Measurements from ENCODE around the gene CPEB1. TPM values are rescaled to one million over a fixed set of nuclear protein-coding genes. Genes with fewer than 3 reads are reported as not detected.

CPEB1 gene
- total RNA-seq (2022; extraction: Qiagen RNA extraction; ENCODE audit: low read depth), result 2.8 to 4.0 TPM (median 3.8 TPM) in 5 replicates

GRCh38 chr15:82647045-82647834, at the start of gene CPEB1:
TSS of gene CPEB1 (minus strand) at chr15:82647363. CDS start at chr15:82628459, 18,904 bp downstream.

GRCh38 chr15:82540055-82540983, 106.8 kb downstream of the CPEB1 start, which contains the start of gene RPS17:
TSS of gene RPS17 (minus strand) at chr15:82540457. CDS start at chr15:82540428, 29 bp downstream.

Other genes with a start within 250 kb of the CPEB1 start
- 2.7 to 3.4 TPM (median 3.0 TPM) in 5 replicates for gene GOLGA6L9, start 217.5 kb downstream of the CPEB1 start, total RNA-seq (2022; extraction: Qiagen RNA extraction; ENCODE audit: low read depth)
- 3,902 to 4,189 TPM (median 4,043 TPM) in 5 replicates for gene RPS17, start 106.9 kb downstream of the CPEB1 start, total RNA-seq (2022; extraction: Qiagen RNA extraction; ENCODE audit: low read depth)
- gene AP3B2, start 62.5 kb upstream of the CPEB1 start, total RNA-seq (2022; extraction: Qiagen RNA extraction; ENCODE audit: low read depth), result 0.31 to 0.90 TPM (median 0.42 TPM) in 5 replicates
- not detected in 5 replicates for gene FSD2, start 158.7 kb upstream of the CPEB1 start, total RNA-seq (2022; extraction: Qiagen RNA extraction; ENCODE audit: low read depth)
- gene WHAMM, start 162.3 kb upstream of the CPEB1 start, total RNA-seq (2022; extraction: Qiagen RNA extraction; ENCODE audit: low read depth), result 6.8 to 7.8 TPM (median 7.5 TPM) in 5 replicates

Data from A549 treated with CpdA at 1 μM for 4 hours (cell line).